Right lobe of liver (tissue), 4 donors: Measurements from ENCODE around the gene LRFN3.

ENCODE experiments used
- CTCF ChIP-seq, 4 donors: fragments of 200-600 bp in 3 of 4; fragments of 450-650 bp in 1 of 4; IDR thresholded peaks; one replicate each; pipeline versions ENCODE4 v1.5.1 to v1.8.0; 2016 to 2022; ENCODE audit warnings: antibody characterized with exemption in 4 of 4, mild to moderate bottlenecking in 2 of 4
- POLR2A ChIP-seq: fragments of 450-650 bp; IDR thresholded peaks from one replicate; pipeline ENCODE4 v1.6.1; 2017; ENCODE audit warnings: antibody characterized with exemption, mild to moderate bottlenecking
- donor health status: DM: no; HTN: no; CAD: no.
- donor health status: DM: no; HTN: no; CAD: no.
- donor health status: DM: no; HTN: yes; CAD: no.

- TF ChIP-seq CTCF (IDR thresholded peaks at IDR 0.05) (no peak), POLR2A (no peak)
Observed at GRCh38 chr19:35978271-35978670, 42.1 kb downstream of the LRFN3 start.
